IPS DF 4.7 (cell line): Measurements from ENCODE around the gene ANKRD2.
"Not testable (repeated sequence)": the region's sequence is repeated elsewhere in the genome, so short reads cannot be mapped to it uniquely, and the experiment has no call there.

Experiments
- DNase-seq: peaks from one replicate; pipeline ENCODE4 v3.0.0-alpha.2; 2013; ENCODE audit warnings: low spot score; ENCODE audit errors: extremely low read depth

Gene ANKRD2

DNA sequence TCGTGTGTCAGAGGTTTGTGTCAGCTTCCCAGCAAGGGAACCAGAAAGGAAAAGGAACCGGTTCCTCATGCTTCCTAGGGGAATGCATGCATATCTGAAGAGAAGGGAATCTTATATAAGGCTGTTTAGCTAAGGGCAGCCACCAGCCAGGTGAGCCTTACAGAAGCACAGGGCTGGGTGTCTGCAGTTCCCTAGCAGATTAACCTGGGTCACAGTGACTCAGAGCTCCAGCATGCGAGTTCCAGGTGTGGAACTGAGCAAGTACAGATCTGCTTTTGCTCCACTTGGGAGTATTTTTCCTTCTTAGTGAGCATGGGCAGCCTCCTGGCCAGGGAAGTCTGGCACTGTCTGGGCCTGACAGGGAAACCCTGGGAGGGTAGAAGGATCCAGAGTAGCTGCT lies 957 bp upstream of the ANKRD2 start:
- no peak for DNase-seq

DNA sequence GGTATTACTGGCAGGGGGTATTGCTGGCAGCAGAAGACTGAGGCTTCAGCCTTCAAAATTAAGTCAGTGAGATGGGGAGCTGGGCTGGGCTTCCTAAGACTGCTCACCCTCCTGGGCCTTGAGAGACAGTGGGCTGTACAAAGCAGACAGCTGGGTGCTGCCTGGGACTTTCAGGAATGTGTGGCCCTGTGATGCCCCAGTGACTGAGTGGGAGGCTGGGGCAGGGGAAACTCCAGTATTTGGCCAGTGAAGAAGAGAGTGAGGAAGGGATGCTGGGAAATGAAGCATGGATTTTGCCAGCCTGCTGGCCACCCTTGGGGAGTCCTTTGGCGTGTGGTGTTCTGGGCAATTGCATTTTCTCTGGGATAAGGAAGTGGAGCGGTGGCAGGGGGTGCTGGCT lies 442 bp downstream of the ANKRD2 start:
- DNase-seq, result no peak

DNA sequence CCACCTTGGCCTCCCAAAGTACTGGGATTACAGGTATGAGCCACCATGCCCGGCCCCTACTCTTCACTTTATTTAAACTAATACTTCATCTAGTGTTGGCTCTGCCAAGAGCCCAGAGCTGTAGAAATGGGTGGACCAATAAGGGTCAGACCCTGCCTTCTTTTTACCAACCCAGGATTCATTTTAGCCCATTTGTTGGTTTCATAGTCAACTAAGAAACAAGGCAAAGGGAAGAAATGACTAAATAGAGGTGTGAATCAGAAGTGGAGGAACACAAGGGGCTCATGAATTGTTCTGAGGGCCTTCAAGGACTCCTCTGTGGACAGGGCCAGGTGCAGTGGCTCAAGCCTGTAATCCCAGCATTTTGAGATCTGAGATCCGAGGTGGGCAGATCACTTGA lies 1.1 kb downstream of the ANKRD2 start:
- DNase-seq, result no peak

DNA sequence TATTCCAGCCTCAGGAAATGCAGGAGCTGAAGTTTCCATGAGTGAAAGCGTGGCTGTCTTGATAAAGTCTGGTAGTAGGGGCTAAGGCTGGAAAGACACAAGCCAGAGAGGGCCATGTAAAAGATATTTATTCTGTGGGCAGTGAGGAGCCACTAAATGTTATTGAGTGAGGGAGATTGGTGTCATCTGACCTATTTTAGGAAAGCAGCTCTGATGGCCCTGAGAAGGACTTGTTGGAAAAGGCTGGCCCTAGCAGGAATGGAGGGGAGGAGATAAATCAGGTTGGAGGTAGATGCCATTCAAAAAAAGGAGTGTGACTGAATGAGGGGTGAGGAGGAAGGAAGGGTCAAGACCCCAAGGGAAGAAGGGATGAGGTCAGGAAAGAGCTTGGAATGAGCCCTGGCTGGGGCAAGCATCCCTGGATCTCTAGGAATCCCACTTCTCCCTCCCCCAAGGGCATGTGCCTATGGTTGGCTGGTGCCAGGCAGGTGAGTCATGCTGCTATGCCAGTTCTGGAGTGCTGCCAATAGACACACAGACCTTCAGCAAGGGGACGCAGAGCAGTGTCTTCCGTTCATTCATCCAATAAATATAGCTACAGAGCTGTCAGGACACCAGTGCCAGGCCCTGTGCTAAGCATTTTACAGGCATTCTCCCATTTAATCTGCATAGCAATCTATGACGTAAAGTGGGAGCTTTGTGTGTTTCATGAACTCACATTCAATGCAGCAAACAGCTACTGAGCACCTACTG lies 2.0 kb downstream of the ANKRD2 start:
- DNase-seq, result no peak

DNA sequence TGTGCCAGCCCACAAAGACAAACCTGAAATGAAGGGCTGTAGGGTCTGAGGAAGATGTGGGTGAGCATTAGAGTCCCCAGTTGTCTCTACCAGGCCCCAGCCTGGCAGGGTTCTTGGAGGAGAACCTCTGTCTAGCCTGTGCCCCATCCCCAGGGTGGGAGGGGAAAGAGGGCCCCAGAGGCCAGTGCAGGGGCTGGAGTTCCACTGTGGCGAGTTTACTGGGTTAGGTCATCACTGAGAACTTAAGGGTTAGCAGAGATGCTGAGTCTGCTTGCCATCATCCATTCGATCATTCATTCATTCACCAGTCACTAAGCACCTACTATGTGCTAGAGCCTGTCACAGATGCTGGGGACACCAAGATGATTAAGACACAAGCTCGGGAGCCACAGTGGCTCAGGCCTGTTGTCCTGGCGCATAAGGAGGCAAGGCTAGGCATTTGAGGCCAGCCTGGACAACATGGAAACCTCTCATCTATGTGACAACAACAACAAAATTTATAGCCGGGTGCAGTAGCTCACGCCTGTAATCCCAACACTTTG lies 2.6 kb downstream of the ANKRD2 start:
- DNase-seq, result no peak

DNA sequence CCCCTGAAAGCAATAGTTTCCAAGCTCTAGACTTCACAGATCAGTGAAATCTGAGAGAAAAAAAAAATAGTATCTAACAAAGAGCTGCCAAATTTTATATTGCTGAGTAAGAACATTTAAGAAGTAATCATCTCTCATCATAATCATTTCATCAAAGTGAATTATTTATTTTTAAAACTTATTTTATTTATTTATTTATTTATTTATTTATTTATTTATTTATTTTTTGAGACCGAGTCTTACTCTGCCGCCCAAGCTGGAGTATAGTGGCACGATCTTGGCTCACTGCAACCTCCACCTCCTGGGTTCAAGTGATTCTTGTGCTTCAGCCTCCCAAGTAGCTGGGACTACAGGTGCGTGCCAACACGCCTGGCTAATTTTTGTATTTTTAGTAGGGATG lies 3.9 kb downstream of the ANKRD2 start:
- DNase-seq, result not testable (repeated sequence)

DNA sequence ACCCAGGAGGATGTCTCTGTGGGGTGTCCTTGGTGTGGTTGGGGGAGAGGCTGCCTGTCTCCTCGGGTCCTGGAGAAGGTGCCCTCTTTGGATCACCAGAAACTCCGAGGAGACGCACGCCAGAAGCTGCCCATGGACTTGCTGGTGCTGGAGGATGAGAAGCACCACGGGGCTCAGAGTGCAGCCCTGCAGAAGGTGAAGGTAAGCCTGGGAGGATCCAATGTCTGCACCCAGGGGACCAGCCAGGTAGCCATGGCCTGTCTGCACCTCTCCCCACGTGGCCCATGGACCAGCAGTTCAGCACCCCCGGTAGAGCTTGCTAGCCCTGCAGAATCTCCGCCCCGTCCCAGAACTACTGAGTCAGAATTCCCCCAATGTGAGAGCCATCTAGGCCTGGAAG lies 5.1 kb downstream of the ANKRD2 start:
- DNase-seq, result no peak

DNA sequence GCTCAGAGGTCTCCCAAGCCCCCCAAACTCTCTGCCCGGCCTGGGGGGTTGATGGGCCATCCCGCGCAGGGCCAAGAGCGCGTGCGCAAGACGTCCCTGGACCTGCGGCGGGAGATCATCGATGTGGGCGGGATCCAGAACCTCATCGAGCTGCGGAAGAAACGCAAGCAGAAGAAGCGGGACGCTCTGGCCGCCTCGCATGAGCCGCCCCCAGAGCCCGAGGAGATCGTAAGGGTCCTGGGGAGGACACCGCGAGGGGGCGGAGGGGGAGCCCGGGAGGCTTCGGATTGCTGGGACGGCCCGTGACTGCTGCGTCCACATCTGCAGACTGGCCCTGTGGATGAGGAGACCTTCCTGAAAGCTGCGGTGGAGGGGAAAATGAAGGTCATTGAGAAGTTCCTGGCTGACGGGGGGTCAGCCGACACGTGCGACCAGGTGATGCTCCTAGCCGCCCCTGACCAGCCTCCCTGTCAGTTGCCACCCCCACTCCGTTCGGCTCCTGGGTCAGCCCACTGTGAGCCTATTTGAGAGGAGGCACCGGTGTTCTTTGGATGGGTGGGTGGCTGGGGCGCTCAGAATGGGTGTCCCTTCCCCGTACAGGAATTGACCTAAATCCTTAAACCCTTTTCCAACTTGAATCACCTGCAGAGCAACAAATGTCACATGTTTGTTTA lies 5.7 kb downstream of the ANKRD2 start:
- no peak for DNase-seq

DNA sequence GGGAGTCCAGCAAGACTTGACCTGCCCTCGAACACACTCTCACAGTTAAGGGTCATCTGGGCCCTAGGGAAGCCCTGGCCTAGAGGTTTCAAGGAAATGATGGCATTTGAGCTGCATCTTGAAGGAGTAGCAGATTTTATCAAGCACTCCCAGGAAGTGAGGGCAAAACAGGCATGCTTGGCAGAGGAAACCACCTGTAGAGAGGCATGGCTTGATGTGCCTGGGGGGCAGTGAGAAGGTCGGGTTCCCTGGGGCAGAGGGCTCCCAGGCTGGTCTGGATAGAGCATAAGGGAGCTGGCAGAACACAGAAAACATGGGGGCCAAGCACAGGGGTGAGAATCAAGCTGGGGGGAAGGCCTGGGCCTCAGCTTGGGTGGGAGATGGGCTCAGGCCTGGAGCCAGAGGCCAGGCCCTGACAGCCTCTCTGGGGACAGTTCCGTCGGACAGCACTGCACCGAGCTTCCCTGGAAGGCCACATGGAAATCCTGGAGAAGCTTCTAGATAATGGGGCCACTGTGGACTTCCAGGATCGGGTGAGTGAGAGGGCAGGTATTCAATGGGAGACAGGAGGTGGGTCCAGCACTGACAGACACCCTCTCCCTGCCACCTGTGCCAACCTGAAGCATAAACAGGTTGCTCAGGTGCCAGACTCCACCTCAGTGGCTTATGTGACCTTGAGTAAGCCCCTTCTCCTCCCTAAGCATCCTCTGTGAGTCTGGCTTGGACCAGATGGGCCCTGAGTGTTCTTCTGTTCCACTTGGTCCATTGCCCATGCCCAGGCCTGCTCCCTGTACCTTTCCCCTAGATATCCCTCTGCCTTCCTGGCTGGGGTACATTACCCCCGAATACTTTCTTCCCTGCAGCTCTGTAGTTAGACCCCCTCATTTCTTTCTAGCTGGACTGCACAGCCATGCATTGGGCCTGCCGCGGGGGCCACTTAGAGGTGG lies 8.1 kb downstream of the ANKRD2 start:
- DNase-seq, result no peak

DNA sequence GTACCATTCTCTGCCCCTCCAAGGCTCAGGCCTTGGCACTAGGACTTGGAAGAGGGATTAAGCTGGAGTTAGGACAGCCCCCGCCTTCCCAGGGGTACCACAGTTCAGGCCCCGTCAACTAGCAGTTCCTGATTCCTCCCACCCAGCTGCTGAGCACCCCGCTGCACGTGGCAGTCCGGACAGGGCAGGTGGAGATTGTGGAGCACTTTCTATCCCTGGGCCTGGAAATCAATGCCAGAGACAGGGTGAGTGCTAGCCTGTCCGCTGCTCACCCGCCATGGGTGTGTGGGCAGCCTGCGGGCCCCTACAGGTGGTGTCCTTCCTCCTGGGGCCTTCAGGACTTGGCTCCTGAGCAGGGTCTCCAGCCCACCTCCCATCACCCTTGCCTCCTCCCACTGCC lies 9.6 kb downstream of the ANKRD2 start:
- no peak for DNase-seq

DNA sequence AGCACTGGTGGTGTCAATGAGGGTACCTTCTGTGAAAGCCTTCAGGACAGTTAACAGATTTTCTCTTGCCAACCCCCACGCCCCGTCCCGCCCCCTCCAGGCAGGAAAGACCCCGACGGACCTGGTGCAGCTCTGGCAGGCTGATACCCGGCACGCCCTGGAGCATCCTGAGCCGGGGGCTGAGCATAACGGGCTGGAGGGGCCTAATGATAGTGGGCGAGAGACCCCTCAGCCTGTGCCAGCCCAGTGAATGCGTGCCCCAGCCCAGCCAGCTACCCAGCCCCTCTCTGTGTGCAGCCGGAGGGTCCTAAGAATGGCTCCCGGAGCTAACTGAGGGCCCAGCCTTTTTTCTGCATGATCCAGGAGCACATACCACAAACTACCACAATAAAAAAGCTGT lies 10.9 kb downstream of the ANKRD2 start:
- no peak for DNase-seq

DNA sequence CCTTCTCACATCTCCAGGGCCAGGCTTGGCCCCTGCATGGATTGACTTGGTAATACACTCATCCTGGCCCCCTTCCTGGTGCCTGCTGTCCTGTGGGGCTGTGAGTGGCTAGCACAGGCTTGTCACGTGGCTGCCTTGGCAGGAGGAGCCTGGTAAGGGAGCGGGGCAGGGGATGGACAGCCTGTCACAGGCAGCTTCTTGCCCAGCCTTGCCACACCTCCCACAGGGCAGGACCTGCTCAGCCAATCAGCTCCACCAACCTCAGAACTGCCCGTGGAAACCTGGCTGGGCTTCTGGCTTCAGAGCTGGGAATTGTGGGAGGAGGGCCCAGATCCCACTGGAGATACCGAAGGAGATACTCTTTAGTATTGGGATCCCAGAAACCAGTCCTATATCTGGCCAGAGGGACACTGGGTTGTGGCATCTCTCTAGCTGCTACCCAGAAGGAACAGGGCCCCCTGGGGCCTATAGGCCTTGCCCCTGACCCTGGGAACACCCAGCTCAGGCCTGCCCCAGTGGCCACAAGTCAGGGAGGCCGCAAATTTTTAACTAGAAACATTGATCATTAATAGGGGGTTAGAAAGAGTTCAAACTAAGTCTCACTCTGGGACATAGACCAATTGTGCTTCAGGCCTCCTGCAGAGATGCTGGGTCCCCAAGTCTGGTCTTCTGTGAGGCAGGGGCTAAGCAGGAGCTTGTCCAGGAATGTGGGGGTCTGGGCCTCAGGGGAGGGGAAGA lies 11.7 kb downstream of the ANKRD2 start, which contains the start of gene HOGA1:
Gene HOGA1 (plus strand): TSS at position 330 of the 738 bp plus-strand sequence. CDS start 315 bp downstream, at position 645.
- DNase-seq, result no peak

DNA sequence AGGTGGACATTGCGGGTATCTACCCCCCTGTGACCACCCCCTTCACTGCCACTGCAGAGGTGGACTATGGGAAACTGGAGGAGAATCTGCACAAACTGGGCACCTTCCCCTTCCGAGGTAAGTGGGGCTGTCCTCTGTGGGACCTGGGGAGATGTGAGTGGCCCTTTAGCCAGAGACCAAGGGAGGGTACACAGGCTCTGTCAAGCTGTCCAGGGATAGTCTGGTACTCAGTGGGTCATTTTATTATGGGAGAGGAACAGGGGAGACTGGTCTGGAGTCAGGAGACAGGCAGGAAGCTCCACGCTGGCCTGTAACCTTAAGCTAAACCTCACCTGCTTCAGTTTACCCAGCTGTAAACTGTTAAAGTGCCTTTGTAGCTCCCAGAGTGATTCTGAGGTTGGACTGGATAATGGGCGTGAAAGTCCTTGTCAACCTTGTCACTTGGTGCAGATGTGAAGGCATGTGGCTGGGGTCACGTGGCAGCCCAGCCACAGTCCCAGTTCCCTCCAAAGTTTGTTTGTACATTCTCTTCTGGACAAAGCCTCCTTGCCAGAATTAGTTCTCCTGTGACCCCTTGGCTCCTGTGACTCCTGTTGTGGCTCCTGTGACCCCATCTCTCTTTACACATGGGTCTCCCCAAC lies 12.3 kb downstream of the ANKRD2 start:
- DNase-seq, result no peak

DNA sequence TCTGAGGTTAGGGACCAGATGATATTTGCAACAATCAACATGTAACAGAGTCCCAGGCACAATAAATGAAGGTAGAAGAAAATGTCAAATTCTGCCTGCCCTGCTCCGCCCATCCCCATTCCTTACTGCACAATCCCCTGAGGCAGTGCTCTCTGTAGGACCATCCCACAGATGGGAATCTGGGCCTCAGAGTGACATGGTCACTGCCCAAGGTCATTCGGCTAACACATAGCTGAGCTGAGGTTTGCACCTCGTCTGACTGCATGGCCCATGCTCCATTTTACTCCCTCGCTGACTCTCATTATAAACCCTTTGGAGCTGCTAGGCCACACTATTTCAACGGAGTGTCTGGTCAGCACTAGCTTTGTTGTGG lies 12.8 kb downstream of the ANKRD2 start:
- DNase-seq, result no peak

DNA sequence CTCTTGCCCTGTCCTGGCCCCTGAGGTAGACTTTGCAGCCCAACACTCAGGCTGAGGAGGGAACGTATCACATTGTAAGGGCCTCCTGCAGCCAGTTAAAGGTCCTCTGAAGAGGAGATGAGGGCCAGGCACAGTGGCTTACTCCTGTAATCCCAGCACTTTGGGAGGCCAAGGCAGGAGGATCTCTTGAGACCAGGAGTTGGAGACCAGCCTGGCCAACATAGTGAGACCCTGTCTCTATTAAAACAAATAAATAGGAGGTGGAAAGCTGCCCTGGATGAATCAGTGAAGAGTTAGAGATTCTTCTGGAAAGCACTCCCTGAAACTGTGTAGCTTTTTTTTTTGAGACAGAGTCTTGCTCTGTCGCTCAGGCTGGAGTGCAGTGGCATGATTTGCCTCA lies 14.6 kb downstream of the ANKRD2 start:
- no peak for DNase-seq

DNA sequence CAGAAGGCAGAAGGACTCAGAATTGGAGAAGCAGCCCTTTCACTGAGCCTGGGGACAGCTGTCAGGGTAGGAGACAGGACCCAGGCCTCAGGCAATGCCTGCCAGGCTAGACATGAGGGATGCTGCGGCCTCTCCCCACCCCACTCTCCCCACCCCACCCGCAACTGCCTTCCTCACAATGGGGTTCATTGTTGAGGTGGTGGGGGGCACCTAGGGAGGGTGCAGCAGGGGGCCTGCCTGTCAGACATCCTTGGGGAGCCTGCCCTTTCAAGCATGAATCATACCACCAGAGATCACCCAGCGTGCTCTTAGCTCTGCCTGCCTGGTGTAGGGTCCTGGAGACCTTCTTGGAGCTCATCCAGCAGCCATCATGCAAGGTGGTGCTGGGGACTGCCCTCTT lies 16.9 kb downstream of the ANKRD2 start, which contains the start of gene C10orf62:
Gene C10orf62 (plus strand): TSS at position 243 of the 400 bp plus-strand sequence. CDS start 177 bp downstream, outside the sequence.
- no peak for DNase-seq

DNA sequence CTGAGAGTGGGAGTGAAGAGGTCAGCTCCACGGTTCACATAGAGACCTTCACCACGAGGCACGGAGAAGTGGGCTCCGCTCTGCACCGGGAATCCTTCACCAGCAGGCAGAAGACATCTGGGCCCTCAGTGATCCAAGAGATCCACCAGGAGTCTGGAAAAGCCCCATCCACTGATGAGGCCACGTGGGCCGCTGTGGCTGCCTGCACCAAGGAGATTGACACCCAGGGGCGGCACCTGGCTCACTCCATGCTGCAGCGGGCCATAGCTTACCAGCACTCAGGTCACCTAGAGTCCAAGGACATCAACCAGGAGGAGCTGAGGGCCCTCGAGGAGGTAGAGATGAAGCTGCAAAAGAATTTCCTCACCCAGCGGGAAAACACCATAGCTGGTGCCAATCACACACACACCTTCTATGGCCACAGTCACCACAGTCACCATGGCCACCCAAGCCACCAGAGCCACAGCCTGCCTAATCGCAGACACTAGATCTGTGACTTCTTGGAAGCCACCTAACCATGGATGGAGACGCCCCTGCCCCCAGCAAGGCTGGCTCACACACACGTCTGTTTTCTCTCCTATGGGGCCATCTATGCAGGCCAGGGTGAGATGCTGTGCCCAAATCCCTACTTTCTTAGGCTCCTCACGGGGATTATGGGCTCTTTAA lies 17.6 kb downstream of the ANKRD2 start:
- no peak for DNase-seq

DNA sequence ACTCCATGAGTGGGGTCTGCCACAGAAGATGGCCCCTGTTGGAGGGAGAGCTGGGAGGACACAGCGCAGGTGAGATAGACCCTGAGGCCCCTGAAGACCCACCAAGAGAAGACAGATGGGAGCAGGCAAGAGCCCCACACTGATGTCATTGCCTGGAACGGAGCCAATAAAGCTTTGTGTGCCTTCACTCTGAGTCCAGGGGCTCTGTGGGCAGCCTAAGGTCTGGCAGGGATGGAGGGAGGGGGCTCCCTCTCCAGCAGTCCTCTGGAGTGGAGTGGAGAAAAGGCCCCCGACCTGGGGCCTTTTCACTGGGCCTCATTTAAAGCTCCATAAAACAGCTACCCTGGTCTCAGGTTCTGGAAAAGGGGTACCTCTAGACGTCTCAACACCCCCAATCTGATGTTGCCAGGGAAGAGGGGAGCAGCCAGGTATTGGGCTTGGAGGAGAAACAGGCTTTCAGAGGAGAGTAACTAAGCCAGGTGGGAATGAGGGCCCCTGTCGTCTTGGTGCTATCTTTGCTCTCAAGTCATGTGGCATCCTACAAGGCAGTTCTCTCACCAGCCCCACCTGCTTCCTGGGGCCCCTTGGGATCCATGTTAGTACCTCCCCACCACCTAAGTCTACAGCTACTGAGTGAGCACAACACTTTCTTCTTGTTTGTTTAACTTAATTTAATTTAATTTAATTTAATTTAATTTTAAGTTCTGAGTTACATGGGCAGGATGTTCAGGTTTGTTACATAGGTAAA lies 18.3 kb downstream of the ANKRD2 start:
- no peak for DNase-seq

DNA sequence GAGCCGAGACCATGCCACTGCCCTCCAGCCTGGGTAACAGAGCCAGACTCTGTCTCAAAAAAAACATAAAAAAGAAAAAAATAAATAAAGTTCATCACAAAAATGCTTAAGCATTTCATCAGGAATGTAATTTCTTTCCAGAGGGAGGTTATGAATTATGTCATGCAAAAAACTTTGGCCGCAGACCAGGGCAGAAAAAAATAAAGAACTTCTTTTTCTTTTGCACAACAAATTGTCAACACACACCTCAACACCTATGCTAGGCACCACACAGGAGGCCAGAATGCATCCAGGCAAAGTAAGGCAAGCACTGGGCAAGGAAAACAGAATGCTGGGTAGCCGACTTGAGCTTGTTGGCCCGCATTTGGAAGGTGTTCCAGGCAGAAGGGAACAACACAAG lies 20.8 kb downstream of the ANKRD2 start:
- DNase-seq, result no peak
